Astrocyte (in vitro differentiated cells and primary cell): ENCODE results near the gene CDKN1C.

ENCODE experiments used
- CTCF ChIP-seq: IDR thresholded peaks from 2 replicates; pipeline ENCODE4 v1.5.1; 2011; ENCODE audit warnings: low read depth, mild to moderate bottlenecking, inconsistent platforms, low read length, moderate library complexity; ENCODE audit not compliant: insufficient read depth
- EZH2 ChIP-seq: IDR thresholded peaks from 2 replicates; pipeline ENCODE4 v1.6.1; 2012; ENCODE audit warnings: mild to moderate bottlenecking, low read length, inconsistent platforms; ENCODE audit not compliant: insufficient read depth

- TF ChIP-seq CTCF, result no peak
- no peak for TF ChIP-seq EZH2
Measured at GRCh38 chr11:2882396-2883110, 3.0 kb downstream of the CDKN1C start.
